ENCODE results near the gene CFAP100. TPM values are rescaled to one million over a fixed set of nuclear protein-coding genes. Genes with fewer than 3 reads are reported as not detected.

CFAP100 gene
- total RNA-seq, 4 donors from 2014 or later, result 0.98 to 2.8 TPM; not detected in 2

- TF ChIP-seq POLR2A (IDR thresholded peaks at IDR 0.05), result peak in 1 of 2 donors; percentile 11
- no peak for TF ChIP-seq CTCF (IDR thresholded peaks at IDR 0.05)
- peak overlapping the region; percentile 66 to 97 for H3K4me3 ChIP-seq
- H3K27ac ChIP-seq, result peak overlapping the region; percentile 88 to 89
- intact Hi-C loops (cut with DNase I; ENCODE audit: low total_unique reads), result no loop called here
- no peaks in the 10 kb centered on the region for H3K9me3 ChIP-seq
- peaks cover 0 to 3% of the 10 kb centered on the region in 2 donors for H3K4me1 ChIP-seq
- H3K27me3 ChIP-seq, result no peaks in the 10 kb centered on the region
- H3K36me3 ChIP-seq, result no peaks in the 10 kb centered on the region
- peak; percentile 47 to 48 for DNase-seq
These were observed 38.1 kb upstream of the CFAP100 start for GRCh38 chr3:126356373-126357264.

DNA sequence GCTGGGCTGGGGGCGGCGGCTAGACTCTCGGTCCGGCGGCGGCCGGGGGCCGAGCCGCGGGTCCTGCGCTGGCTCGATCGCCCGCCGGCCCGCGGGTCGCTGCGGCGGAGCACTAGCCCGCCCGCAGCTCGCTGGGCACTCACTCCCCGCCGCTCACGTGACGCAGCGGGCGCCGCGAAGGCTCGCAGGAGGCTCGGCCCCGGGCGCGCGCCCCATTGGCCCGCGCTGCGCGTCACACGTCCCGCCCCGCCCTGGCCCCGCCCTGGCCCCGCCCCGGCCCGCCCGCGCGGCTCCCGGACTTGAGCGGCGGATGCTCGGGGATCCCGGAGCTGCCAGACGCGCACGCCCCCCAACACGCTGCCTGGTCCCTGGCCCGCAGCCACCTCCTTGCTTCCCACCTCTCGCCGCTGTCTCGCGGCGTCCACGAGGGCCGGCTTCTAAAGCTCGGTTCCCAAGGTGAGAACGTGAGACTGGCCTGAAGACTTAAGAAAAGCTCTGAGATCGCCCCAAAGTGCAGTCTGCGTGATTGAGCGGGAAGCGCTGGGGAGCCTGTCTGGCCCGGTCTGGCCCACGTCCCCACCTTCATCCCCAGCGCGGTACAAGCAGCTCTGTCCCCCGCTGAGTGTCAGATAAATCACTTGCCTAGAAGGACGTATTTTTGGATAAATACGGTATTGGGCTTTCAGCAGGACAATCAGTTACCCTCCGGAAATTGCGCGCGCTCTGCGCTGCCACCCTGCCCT lies 37.2 kb upstream of the CFAP100 start, which contains the start of gene KLF15:
KLF15 (minus strand) TSS at position 114 of the 743 bp plus-strand sequence. CDS start 4,486 bp downstream, outside the sequence.
- peak within 1 kb of the TSS; percentile 66 to 97 for H3K4me3 ChIP-seq
- peaks cover 0 to 3% of the 10 kb centered on the region in 2 donors for H3K4me1 ChIP-seq
- no peak for TF ChIP-seq CTCF (IDR thresholded peaks at IDR 0.05)
- peak; percentile 94 to 96 for TF ChIP-seq POLR2A (IDR thresholded peaks at IDR 0.05)
- DNase-seq, result peak; percentile 83 to 89
- no peaks in the 10 kb centered on the region for H3K36me3 ChIP-seq
- H3K27ac ChIP-seq, result peak within 1 kb of the TSS; percentile 88 to 89
- intact Hi-C loops (cut with DNase I; ENCODE audit: low total_unique reads), result no loop called here
- H3K9me3 ChIP-seq, result no peaks in the 10 kb centered on the region
- no peaks in the 10 kb centered on the region for H3K27me3 ChIP-seq

GRCh38 chr3:126358038-126358815 lies 36.5 kb upstream of the CFAP100 start:
- TF ChIP-seq POLR2A (IDR thresholded peaks at IDR 0.05) (no peak), CTCF (IDR thresholded peaks at IDR 0.05) (no peak)
- peak in 1 of 2 donors; percentile 36 for DNase-seq
- no peaks in the 10 kb centered on the region for H3K9me3 ChIP-seq
- no peaks in the 10 kb centered on the region for H3K36me3 ChIP-seq
- H3K27me3 ChIP-seq, result no peaks in the 10 kb centered on the region
- intact Hi-C loops (cut with DNase I; ENCODE audit: low total_unique reads), result no loop called here
- peak overlapping the region; percentile 81 to 89 for H3K27ac ChIP-seq
- peaks cover 0 to 3% of the 10 kb centered on the region in 2 donors for H3K4me1 ChIP-seq
- H3K4me3 ChIP-seq, result peak overlapping the region; percentile 37 to 64

GRCh38 chr3:126358816-126359181 lies 35.9 kb upstream of the CFAP100 start:
- DNase-seq, result no peak
- intact Hi-C loops (cut with DNase I; ENCODE audit: low total_unique reads), result no loop called here
- no peak overlapping the region for H3K4me3 ChIP-seq
- H3K36me3 ChIP-seq, result no peaks in the 10 kb centered on the region
- H3K9me3 ChIP-seq, result no peaks in the 10 kb centered on the region
- no peak for TF ChIP-seq POLR2A (IDR thresholded peaks at IDR 0.05)
- peaks cover 0 to 3% of the 10 kb centered on the region in 2 donors for H3K4me1 ChIP-seq
- no peak overlapping the region for H3K27ac ChIP-seq
- H3K27me3 ChIP-seq, result no peaks in the 10 kb centered on the region

DNA sequence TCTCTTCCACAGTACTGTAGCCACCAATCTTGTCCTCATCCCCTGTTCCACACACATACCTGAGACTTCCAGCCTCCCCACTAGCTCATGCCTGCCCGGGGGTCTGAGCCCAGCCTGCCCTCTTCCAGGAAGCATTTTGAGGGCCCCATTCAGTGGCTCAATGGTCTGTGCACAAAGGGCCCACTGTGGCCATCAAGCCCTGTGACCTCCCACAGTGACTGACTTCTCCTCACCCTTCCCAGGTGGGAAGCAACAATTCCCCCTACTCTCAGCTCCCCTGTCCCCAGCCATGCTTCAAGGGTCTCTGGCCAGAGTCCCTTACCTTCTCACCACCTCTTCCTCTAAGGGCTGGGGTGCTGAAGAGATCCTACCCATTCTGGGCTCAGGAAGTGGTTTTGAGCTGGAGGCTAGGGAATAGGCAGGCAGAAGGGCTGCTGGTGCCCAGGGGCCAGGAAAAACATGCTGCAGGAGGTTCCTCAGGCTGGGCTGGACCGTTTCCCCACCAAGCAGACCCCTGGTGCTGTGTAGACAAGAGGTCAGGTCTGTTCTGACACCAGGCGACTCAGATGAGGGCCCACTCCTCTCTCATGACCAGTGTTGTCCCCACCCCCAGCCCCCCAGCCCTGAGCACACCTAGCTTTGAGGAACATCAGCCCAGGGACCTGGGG lies 34.5 kb upstream of the CFAP100 start:
- Histone ChIP-seq H3K36me3 (no peaks in the 10 kb centered on the region), H3K4me3 (no peak overlapping the region), H3K27ac (no peak overlapping the region), H3K4me1 (peaks cover 0 to 3% of the 10 kb centered on the region in 2 donors), H3K9me3 (no peaks in the 10 kb centered on the region), H3K27me3 (no peaks in the 10 kb centered on the region)
- intact Hi-C loops (cut with DNase I; ENCODE audit: low total_unique reads), result no loop called here
- TF ChIP-seq POLR2A (IDR thresholded peaks at IDR 0.05) (no peak), CTCF (IDR thresholded peaks at IDR 0.05) (no peak)
- no peak for DNase-seq
